Neural cell (in vitro differentiated cells): ENCODE data around the gene HTR7.

Experiments
- EP300 ChIP-seq: fragments of 450-650 bp; conservative IDR thresholded peaks from 2 replicates; pipeline ENCODE4 v1.6.1; 2014; ENCODE audit warnings: antibody characterized with exemption, mild to moderate bottlenecking, moderate library complexity; ENCODE audit not compliant: poor library complexity, severe bottlenecking
- EZH2 ChIP-seq: fragments of 200-600, 300-800 bp; shearing (Covaris generic), sonication (generic); IDR thresholded peaks from 2 replicates; pipeline ENCODE4 v1.6.1; 2014; ENCODE audit warnings: antibody characterized with exemption, low read length, borderline replicate concordance, mild to moderate bottlenecking; ENCODE audit not compliant: insufficient read depth, poor library complexity, severe bottlenecking
- MXI1 ChIP-seq: fragments of 450-650 bp; conservative IDR thresholded peaks from 2 replicates; pipeline ENCODE4 v1.6.1; 2014; ENCODE audit warnings: antibody characterized with exemption, mild to moderate bottlenecking; ENCODE audit not compliant: poor library complexity, severe bottlenecking
- POLR2AphosphoS5 ChIP-seq: IDR thresholded peaks from 2 replicates; pipeline ENCODE4 v1.6.1; 2012
- RAD21 ChIP-seq: fragments of 450-650 bp; conservative IDR thresholded peaks from 2 replicates; pipeline ENCODE4 v1.6.1; 2014; ENCODE audit warnings: antibody characterized with exemption, mild to moderate bottlenecking, moderate library complexity
- SMC3 ChIP-seq: fragments of 450-650 bp; conservative IDR thresholded peaks from 2 replicates; pipeline ENCODE4 v1.6.1; 2014; ENCODE audit warnings: antibody characterized with exemption, mild to moderate bottlenecking, moderate library complexity; ENCODE audit not compliant: poor library complexity
- TAF1 ChIP-seq: IDR thresholded peaks from 2 replicates; pipeline ENCODE4 v1.6.1; 2012; ENCODE audit warnings: low read depth
- TF ChIP-seq, protein P1 (sequence below): fragments of 450-650 bp; IDR thresholded peaks from 2 replicates; pipeline ENCODE4 v1.5.1; 2014; ENCODE audit warnings: antibody characterized with exemption, mild to moderate bottlenecking, moderate library complexity; ENCODE audit not compliant: poor library complexity, severe bottlenecking
- TF ChIP-seq, protein P2 (sequence below): IDR thresholded peaks from 2 replicates; pipeline ENCODE4 v1.6.1; 2012; ENCODE audit warnings: borderline replicate concordance

DNA sequence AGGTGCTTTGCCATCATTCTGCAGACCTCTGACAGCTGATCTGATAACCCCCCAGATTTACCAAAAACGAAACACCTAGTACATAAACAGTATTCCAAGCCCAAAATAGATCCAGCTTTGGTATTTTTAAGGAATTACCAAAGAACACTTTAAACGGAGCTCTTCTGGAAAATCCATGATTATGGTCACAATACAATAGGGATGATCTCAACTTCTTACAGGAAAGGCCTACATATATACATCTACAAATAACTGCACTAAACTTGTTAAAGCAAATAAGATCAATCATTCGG, 69.7 kb downstream of the HTR7 start:
- TF ChIP-seq EZH2 (no peak), EP300 (no peak), POLR2AphosphoS5 (no peak), TAF1 (no peak), RAD21 (no peak), MXI1 (no peak), SMC3 (no peak)
- TF ChIP-seq, protein P1, sequence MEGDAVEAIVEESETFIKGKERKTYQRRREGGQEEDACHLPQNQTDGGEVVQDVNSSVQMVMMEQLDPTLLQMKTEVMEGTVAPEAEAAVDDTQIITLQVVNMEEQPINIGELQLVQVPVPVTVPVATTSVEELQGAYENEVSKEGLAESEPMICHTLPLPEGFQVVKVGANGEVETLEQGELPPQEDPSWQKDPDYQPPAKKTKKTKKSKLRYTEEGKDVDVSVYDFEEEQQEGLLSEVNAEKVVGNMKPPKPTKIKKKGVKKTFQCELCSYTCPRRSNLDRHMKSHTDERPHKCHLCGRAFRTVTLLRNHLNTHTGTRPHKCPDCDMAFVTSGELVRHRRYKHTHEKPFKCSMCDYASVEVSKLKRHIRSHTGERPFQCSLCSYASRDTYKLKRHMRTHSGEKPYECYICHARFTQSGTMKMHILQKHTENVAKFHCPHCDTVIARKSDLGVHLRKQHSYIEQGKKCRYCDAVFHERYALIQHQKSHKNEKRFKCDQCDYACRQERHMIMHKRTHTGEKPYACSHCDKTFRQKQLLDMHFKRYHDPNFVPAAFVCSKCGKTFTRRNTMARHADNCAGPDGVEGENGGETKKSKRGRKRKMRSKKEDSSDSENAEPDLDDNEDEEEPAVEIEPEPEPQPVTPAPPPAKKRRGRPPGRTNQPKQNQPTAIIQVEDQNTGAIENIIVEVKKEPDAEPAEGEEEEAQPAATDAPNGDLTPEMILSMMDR, result peak; percentile 1
- TF ChIP-seq, protein P2, sequence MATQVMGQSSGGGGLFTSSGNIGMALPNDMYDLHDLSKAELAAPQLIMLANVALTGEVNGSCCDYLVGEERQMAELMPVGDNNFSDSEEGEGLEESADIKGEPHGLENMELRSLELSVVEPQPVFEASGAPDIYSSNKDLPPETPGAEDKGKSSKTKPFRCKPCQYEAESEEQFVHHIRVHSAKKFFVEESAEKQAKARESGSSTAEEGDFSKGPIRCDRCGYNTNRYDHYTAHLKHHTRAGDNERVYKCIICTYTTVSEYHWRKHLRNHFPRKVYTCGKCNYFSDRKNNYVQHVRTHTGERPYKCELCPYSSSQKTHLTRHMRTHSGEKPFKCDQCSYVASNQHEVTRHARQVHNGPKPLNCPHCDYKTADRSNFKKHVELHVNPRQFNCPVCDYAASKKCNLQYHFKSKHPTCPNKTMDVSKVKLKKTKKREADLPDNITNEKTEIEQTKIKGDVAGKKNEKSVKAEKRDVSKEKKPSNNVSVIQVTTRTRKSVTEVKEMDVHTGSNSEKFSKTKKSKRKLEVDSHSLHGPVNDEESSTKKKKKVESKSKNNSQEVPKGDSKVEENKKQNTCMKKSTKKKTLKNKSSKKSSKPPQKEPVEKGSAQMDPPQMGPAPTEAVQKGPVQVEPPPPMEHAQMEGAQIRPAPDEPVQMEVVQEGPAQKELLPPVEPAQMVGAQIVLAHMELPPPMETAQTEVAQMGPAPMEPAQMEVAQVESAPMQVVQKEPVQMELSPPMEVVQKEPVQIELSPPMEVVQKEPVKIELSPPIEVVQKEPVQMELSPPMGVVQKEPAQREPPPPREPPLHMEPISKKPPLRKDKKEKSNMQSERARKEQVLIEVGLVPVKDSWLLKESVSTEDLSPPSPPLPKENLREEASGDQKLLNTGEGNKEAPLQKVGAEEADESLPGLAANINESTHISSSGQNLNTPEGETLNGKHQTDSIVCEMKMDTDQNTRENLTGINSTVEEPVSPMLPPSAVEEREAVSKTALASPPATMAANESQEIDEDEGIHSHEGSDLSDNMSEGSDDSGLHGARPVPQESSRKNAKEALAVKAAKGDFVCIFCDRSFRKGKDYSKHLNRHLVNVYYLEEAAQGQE, result no peak
